Measurements from ENCODE around the gene PODXL. TPM values are rescaled to one million over a fixed set of nuclear protein-coding genes. Genes with fewer than 3 reads are reported as not detected.
"Not testable (repeated sequence)": the region's sequence is repeated elsewhere in the genome, so short reads cannot be mapped to it uniquely, and the experiment has no call there.

The PODXL gene
- total RNA-seq, 2 experiments from 2014 or later = 0.70 to 0.88 TPM

- Mint-ChIP-seq H3K36me3 (peaks cover 4% of the 10 kb centered on the region), H3K27me3 (no peaks in the 10 kb centered on the region), H3K4me1 (no peaks in the 10 kb centered on the region), H3K9me3 (no peaks in the 10 kb centered on the region), H3K27ac (no peak overlapping the region), H3K4me3 (no peak overlapping the region)
- DNase-seq = no peak
Measured at GRCh38 chr7:131483586-131483985, 72.8 kb downstream of the PODXL start.

- DNase-seq = no peak
- no peak overlapping the region for H3K4me3 Mint-ChIP-seq
- peaks cover 2% of the 10 kb centered on the region for H3K36me3 Mint-ChIP-seq
- no peak overlapping the region for H3K27ac Mint-ChIP-seq
- no peaks in the 10 kb centered on the region for H3K9me3 Mint-ChIP-seq
- no peaks in the 10 kb centered on the region for H3K4me1 Mint-ChIP-seq
- H3K27me3 Mint-ChIP-seq = no peaks in the 10 kb centered on the region
Measured at GRCh38 chr7:131482800-131483199, 73.6 kb downstream of the PODXL start.

GRCh38 chr7:131480384-131481315, 75.8 kb downstream of the PODXL start:
- peaks cover 2% of the 10 kb centered on the region for H3K36me3 Mint-ChIP-seq
- no peak for DNase-seq
- no peaks in the 10 kb centered on the region for H3K27me3 Mint-ChIP-seq
- H3K27ac Mint-ChIP-seq = no peak overlapping the region
- no peaks in the 10 kb centered on the region for H3K4me1 Mint-ChIP-seq
- no peak overlapping the region for H3K4me3 Mint-ChIP-seq
- no peaks in the 10 kb centered on the region for H3K9me3 Mint-ChIP-seq

GRCh38 chr7:131476740-131477139, 79.7 kb downstream of the PODXL start:
- Mint-ChIP-seq H3K9me3 (no peaks in the 10 kb centered on the region), H3K4me1 (no peaks in the 10 kb centered on the region), H3K27me3 (no peaks in the 10 kb centered on the region), H3K4me3 (no peak overlapping the region), H3K36me3 (peaks cover 23% of the 10 kb centered on the region), H3K27ac (no peak overlapping the region)
- no peak for DNase-seq

- no peaks in the 10 kb centered on the region for H3K27me3 Mint-ChIP-seq
- no peak for DNase-seq
- no peaks in the 10 kb centered on the region for H3K9me3 Mint-ChIP-seq
- H3K36me3 Mint-ChIP-seq = peaks cover 38% of the 10 kb centered on the region
- no peak overlapping the region for H3K4me3 Mint-ChIP-seq
- no peak overlapping the region for H3K27ac Mint-ChIP-seq
- H3K4me1 Mint-ChIP-seq = no peaks in the 10 kb centered on the region
Measured at GRCh38 chr7:131471250-131472004, 85.0 kb downstream of the PODXL start.

- Mint-ChIP-seq H3K36me3 (peaks cover 27% of the 10 kb centered on the region), H3K4me3 (no peak overlapping the region), H3K27ac (no peak overlapping the region), H3K9me3 (no peaks in the 10 kb centered on the region), H3K4me1 (no peaks in the 10 kb centered on the region), H3K27me3 (no peaks in the 10 kb centered on the region)
- DNase-seq = no peak
Measured at GRCh38 chr7:131467788-131468187, 88.6 kb downstream of the PODXL start.

- no peaks in the 10 kb centered on the region for H3K27me3 Mint-ChIP-seq
- H3K4me3 Mint-ChIP-seq = no peak overlapping the region
- no peak for DNase-seq
- no peaks in the 10 kb centered on the region for H3K9me3 Mint-ChIP-seq
- H3K36me3 Mint-ChIP-seq = peaks cover 24% of the 10 kb centered on the region
- no peak overlapping the region for H3K27ac Mint-ChIP-seq
- no peaks in the 10 kb centered on the region for H3K4me1 Mint-ChIP-seq
Measured at GRCh38 chr7:131466735-131467365, 89.6 kb downstream of the PODXL start.

- not testable (repeated sequence) for H3K4me1 Mint-ChIP-seq, H3K36me3 Mint-ChIP-seq, DNase-seq, H3K27ac Mint-ChIP-seq, H3K27me3 Mint-ChIP-seq, H3K4me3 Mint-ChIP-seq, H3K9me3 Mint-ChIP-seq
Measured at GRCh38 chr7:131462715-131463114, 93.7 kb downstream of the PODXL start.

- no peak overlapping the region for H3K4me3 Mint-ChIP-seq
- no peaks in the 10 kb centered on the region for H3K27me3 Mint-ChIP-seq
- no peak overlapping the region for H3K27ac Mint-ChIP-seq
- H3K9me3 Mint-ChIP-seq = no peaks in the 10 kb centered on the region
- no peak for DNase-seq
- peaks cover 2% of the 10 kb centered on the region for H3K4me1 Mint-ChIP-seq
- peaks cover 8% of the 10 kb centered on the region for H3K36me3 Mint-ChIP-seq
Measured at GRCh38 chr7:131462059-131462458, 94.4 kb downstream of the PODXL start.

GRCh38 chr7:131459256-131459655, 97.2 kb downstream of the PODXL start:
- Mint-ChIP-seq H3K27ac (no peak overlapping the region), H3K9me3 (no peaks in the 10 kb centered on the region), H3K36me3 (peaks cover 13% of the 10 kb centered on the region), H3K27me3 (no peaks in the 10 kb centered on the region), H3K4me1 (peaks cover 2% of the 10 kb centered on the region), H3K4me3 (no peak overlapping the region)
- DNase-seq = no peak

GRCh38 chr7:131456338-131456737, 100.1 kb downstream of the PODXL start:
- DNase-seq = no peak
- peaks cover 2% of the 10 kb centered on the region for H3K4me1 Mint-ChIP-seq
- peaks cover 8% of the 10 kb centered on the region for H3K36me3 Mint-ChIP-seq
- no peak overlapping the region for H3K27ac Mint-ChIP-seq
- no peaks in the 10 kb centered on the region for H3K27me3 Mint-ChIP-seq
- no peaks in the 10 kb centered on the region for H3K9me3 Mint-ChIP-seq
- no peak overlapping the region for H3K4me3 Mint-ChIP-seq

- Mint-ChIP-seq H3K4me3 (no peak overlapping the region), H3K27me3 (no peaks in the 10 kb centered on the region), H3K4me1 (peaks cover 2% of the 10 kb centered on the region), H3K9me3 (no peaks in the 10 kb centered on the region), H3K27ac (no peak overlapping the region), H3K36me3 (peaks cover 10% of the 10 kb centered on the region)
- no peak for DNase-seq
Measured at GRCh38 chr7:131455546-131455945, 100.9 kb downstream of the PODXL start.

- Mint-ChIP-seq H3K27me3 (no peaks in the 10 kb centered on the region), H3K9me3 (no peaks in the 10 kb centered on the region), H3K4me3 (no peak overlapping the region)
Measured at GRCh38 chr7:131455001-131455400, 101.4 kb downstream of the PODXL start.

GRCh38 chr7:131454498-131454897, 101.9 kb downstream of the PODXL start:
- Mint-ChIP-seq H3K4me3 (no peak overlapping the region), H3K27ac (no peak overlapping the region), H3K9me3 (no peaks in the 10 kb centered on the region), H3K36me3 (peaks cover 16% of the 10 kb centered on the region), H3K27me3 (no peaks in the 10 kb centered on the region), H3K4me1 (no peaks in the 10 kb centered on the region)
- no peak for DNase-seq

More at GRCh38 chr7:131455001-131455400, 101.4 kb downstream of the PODXL start:
- no peak overlapping the region for H3K27ac Mint-ChIP-seq
- peaks cover 13% of the 10 kb centered on the region for H3K36me3 Mint-ChIP-seq
- no peak for DNase-seq
- peaks cover 2% of the 10 kb centered on the region for H3K4me1 Mint-ChIP-seq
